ENCODE results near the gene TACR2. TPM values are rescaled to one million over a fixed set of nuclear protein-coding genes. Genes with fewer than 3 reads are reported as not detected.

TACR2 gene
- total and polyA plus RNA-seq, 8 donors = 0.56 to 133 (median 14.3) TPM; not detected in 1

DNA sequence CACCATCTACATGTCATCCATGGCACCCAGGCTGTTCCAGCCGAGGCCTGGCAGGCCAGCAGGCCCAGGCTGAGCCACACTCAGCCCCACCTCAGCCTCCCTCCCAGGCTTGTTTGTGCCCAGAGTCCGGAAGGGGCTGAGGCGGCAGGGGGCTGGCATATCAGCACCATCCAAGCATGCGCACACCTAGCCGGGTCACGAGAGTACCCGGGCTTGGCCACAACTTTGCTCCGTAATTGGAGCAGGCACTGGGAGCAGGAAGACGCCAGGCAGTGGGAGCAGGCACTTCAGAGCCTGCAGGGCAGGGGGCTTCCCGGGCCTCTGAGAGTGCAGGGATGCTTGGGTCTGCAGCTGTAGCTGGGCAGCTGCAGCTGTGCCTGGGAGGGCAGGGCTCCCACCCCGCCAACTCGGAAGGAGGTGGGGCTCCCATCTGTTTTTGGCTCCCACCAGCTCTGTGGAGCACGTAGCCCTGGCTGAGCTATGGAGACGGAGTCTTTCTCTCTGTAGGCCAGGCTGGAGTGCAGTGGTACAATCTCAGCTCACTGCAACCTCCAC, 19.3 kb upstream of the TACR2 start:
- Histone ChIP-seq H3K4me1 (peaks cover 21 to 36% (median 23%) of the 10 kb centered on the region in 4 donors), H3K9me3 (no peaks in the 10 kb centered on the region), H3K27ac (no peak overlapping the region), H3K36me3 (no peaks in the 10 kb centered on the region), H3K27me3 (no peaks in the 10 kb centered on the region), H3K4me3 (no peak overlapping the region)
- no peak for DNase-seq
- 91 to 96% (median 96%) methylated on average over 12 to 14 of the region's 14 CpGs for WGBS, 5 donors
- intact Hi-C loops (cut with DNase I; ENCODE audit: low total_unique reads) = loop anchor here (10.0 kb wide), 1 partner anchor 199 kb away; the partner anchor contains the start of gene FAM241B
- TF ChIP-seq EP300 (IDR thresholded peaks at IDR 0.05) (no peak), POLR2AphosphoS5 (IDR thresholded peaks at IDR 0.05) (no peak), POLR2A (IDR thresholded peaks at IDR 0.05) (no peak)
- TF ChIP-seq, protein P1, sequence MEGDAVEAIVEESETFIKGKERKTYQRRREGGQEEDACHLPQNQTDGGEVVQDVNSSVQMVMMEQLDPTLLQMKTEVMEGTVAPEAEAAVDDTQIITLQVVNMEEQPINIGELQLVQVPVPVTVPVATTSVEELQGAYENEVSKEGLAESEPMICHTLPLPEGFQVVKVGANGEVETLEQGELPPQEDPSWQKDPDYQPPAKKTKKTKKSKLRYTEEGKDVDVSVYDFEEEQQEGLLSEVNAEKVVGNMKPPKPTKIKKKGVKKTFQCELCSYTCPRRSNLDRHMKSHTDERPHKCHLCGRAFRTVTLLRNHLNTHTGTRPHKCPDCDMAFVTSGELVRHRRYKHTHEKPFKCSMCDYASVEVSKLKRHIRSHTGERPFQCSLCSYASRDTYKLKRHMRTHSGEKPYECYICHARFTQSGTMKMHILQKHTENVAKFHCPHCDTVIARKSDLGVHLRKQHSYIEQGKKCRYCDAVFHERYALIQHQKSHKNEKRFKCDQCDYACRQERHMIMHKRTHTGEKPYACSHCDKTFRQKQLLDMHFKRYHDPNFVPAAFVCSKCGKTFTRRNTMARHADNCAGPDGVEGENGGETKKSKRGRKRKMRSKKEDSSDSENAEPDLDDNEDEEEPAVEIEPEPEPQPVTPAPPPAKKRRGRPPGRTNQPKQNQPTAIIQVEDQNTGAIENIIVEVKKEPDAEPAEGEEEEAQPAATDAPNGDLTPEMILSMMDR (IDR thresholded peaks at IDR 0.05) = no peak

DNA sequence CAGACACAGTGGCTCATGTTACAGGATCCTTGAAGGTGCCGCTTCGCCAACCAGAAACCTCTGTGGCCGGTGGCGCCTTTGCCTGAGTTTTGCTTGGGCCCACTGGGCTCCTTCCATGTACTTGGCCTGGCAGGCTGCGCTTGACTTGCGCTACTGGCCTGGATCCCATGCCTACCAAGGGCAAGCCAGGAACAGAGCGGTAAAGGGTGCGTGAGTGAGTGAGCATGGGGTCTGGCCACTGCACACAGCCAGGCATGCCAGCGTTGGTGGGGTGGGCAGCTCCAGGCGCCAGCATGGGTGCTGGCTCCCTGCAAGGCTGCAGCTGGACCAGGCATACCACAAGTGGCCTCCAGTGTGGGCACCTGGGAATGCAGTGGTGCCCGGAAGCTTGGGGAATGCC, 18.2 kb upstream of the TACR2 start:
- TF ChIP-seq POLR2AphosphoS5 (IDR thresholded peaks at IDR 0.05) (no peak), POLR2A (IDR thresholded peaks at IDR 0.05) (no peak), EP300 (IDR thresholded peaks at IDR 0.05) (no peak)
- TF ChIP-seq, protein P1 (IDR thresholded peaks at IDR 0.05) = no peak
- WGBS, 5 donors = 95 to 99% (median 98%) methylated on average over 5 to 11 of the region's 11 CpGs

DNA sequence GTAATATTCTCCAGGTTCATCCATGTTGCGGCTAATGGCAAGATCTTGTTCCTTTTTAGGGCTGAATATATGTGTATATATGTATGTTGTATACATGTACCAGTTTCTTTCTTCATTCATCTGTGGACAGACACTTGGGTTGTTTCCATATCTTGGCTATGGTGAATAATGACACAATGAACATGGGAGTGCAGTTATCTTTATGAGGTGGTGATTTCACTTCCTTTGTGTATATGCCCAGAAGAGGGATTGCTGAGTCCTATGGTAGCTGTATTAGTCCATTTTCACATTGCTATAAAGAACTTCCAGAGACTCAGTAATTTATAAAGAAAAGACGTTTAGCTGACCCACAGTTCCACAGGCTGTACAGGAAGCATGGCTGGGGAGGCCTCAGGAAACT, 17.5 kb upstream of the TACR2 start:
- H3K36me3 ChIP-seq = no peaks in the 10 kb centered on the region
- H3K27ac ChIP-seq = no peak overlapping the region
- H3K27me3 ChIP-seq = no peaks in the 10 kb centered on the region
- no peaks in the 10 kb centered on the region for H3K9me3 ChIP-seq
- TF ChIP-seq POLR2A (IDR thresholded peaks at IDR 0.05) (no peak), EP300 (IDR thresholded peaks at IDR 0.05) (no peak), POLR2AphosphoS5 (IDR thresholded peaks at IDR 0.05) (no peak)
- TF ChIP-seq, protein P1 (IDR thresholded peaks at IDR 0.05) = no peak
- intact Hi-C loops (cut with DNase I; ENCODE audit: low total_unique reads) = loop anchor here (10.0 kb wide), 1 partner anchor 201 kb away; the partner anchor contains the start of gene FAM241B
- H3K4me1 ChIP-seq = peaks cover 9 to 22% (median 11%) of the 10 kb centered on the region in 4 donors
- no peak for DNase-seq
- WGBS, 5 donors = 78 to 92% (median 84%) methylated on average over 2 of the region's 2 CpGs
- no peak overlapping the region for H3K4me3 ChIP-seq

More for the DNA sequence above, 18.2 kb upstream of the TACR2 start:
- Histone ChIP-seq H3K9me3 (no peaks in the 10 kb centered on the region), H3K4me1 (peaks cover 16 to 30% (median 19%) of the 10 kb centered on the region in 4 donors), H3K27ac (no peak overlapping the region), H3K27me3 (no peaks in the 10 kb centered on the region), H3K36me3 (no peaks in the 10 kb centered on the region), H3K4me3 (no peak overlapping the region)
- intact Hi-C loops (cut with DNase I; ENCODE audit: low total_unique reads) = loop anchor here (10.0 kb wide), 1 partner anchor 200 kb away; the partner anchor contains the start of gene FAM241B
- no peak for DNase-seq

DNA sequence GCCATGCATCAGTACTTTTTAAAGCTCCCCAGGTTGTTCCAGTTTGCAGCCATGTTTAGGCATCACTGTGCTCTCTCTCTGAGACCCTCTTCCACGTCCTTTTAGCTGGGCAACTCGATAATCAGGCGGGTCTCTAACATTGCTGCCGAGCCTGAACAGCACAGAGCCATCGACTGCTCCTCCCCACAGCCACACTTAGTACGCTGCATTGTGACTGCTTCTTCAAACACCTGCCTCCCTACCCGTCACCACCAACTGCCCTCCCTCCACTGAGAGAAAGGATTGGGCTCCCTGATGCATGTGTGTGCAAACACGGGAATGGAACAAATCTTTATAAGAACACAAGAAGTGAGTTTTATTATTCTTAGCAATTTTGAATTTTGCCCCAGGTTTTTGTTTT, 11.4 kb upstream of the TACR2 start:
- no peaks in the 10 kb centered on the region for H3K9me3 ChIP-seq
- no peak overlapping the region for H3K4me3 ChIP-seq
- peak in 1 of 2 donors; percentile 57 for DNase-seq
- H3K4me1 ChIP-seq = peaks cover 15 to 46% (median 25%) of the 10 kb centered on the region in 4 donors
- no peaks in the 10 kb centered on the region for H3K27me3 ChIP-seq
- no peak overlapping the region for H3K27ac ChIP-seq
- intact Hi-C loops (cut with DNase I; ENCODE audit: low total_unique reads) = loop anchor here (5.0 kb wide), 1 partner anchor 79 kb away; no protein-coding TSS in a partner anchor
- TF ChIP-seq, protein P1 (IDR thresholded peaks at IDR 0.05) = no peak
- no peak for TF ChIP-seq EP300 (IDR thresholded peaks at IDR 0.05)
- TF ChIP-seq POLR2A (IDR thresholded peaks at IDR 0.05) = no peak
- no peak for TF ChIP-seq POLR2AphosphoS5 (IDR thresholded peaks at IDR 0.05)
- H3K36me3 ChIP-seq = no peaks in the 10 kb centered on the region
- WGBS, 5 donors = 33 to 59% (median 45%) methylated on average over 8 of the region's 8 CpGs
